HEK293 (cell line): Measurements from ENCODE around the gene ABCG1.

Source experiments
- CTCF ChIA-PET: fragments of 350-600 bp; formaldehyde crosslinking; extraction: SDS; loops from one replicate; lab custom pipeline; 2021; ENCODE audit warnings: antibody characterized with exemption; lab: Yijun Ruan, JAX
- POLR2A ChIA-PET: fragments of 300-600 bp; formaldehyde crosslinking; extraction: SDS; loops from one replicate; lab custom pipeline; 2020; ENCODE audit warnings: antibody characterized with exemption, inconsistent platforms; lab: Yijun Ruan, JAX
- H3K27ac ChIP-seq: fragments of 200-500 bp; sonication (Bioruptor generic); 2 replicates; pipeline ENCODE4 v1.5.1; 2014; ENCODE audit warnings: low read depth, low read length, control low read depth, inconsistent platforms; ENCODE audit errors: extremely low read depth
- H3K36me3 ChIP-seq, 2 experiments: fragments of 200-500 bp in 1 of 2; sonication (Bioruptor generic) in 1 of 2; 1 replicate in 1 of 2; 2 replicates in 1 of 2; pipeline ENCODE4 v1.5.1; 2014 to 2017; ENCODE audit warnings: inconsistent platforms in 2 of 2, low read length in 2 of 2; ENCODE audit not compliant: control insufficient read depth in 2 of 2, insufficient read depth in 1 of 2
- H3K4me1 ChIP-seq: fragments of 200-500 bp; sonication (Bioruptor generic); 2 replicates; pipeline ENCODE4 v1.5.1; 2014; ENCODE audit warnings: mild to moderate bottlenecking, low read length, inconsistent platforms; ENCODE audit not compliant: control insufficient read depth, insufficient read depth
- H3K4me3 ChIP-seq: 2 replicates; pipeline ENCODE4 v1.5.1; 2011; ENCODE audit warnings: low read depth, mild to moderate bottlenecking, control low read depth, low read length, moderate library complexity
- H3K9me3 ChIP-seq: fragments of 200-500 bp; sonication (Bioruptor generic); 2 replicates; pipeline ENCODE4 v1.5.1; 2014; ENCODE audit warnings: low read depth, low read length, inconsistent platforms; ENCODE audit not compliant: control insufficient read depth, insufficient read depth
- BCL11A ChIP-seq: fragments of 450-650 bp; formaldehyde crosslinking; IDR thresholded peaks from 2 replicates; pipeline ENCODE4 v1.5.1; 2016; ENCODE audit warnings: low read depth, missing biosample characterization, missing genetic modification characterization
- IKZF3 ChIP-seq: fragments of 450-650 bp; IDR thresholded peaks from 2 replicates; pipeline ENCODE4 v1.5.0; 2018; ENCODE audit warnings: missing biosample characterization, mild to moderate bottlenecking, missing genetic modification characterization, moderate library complexity
- ZNF146 ChIP-seq: fragments of 450-650 bp; formaldehyde crosslinking; IDR thresholded peaks from 2 replicates; pipeline ENCODE4 v1.5.1; 2016; ENCODE audit warnings: missing biosample characterization, missing genetic modification characterization
- ZNF202 ChIP-seq: fragments of 450-650 bp; formaldehyde crosslinking; IDR thresholded peaks from 2 replicates; pipeline ENCODE4 v1.5.1; 2016; ENCODE audit warnings: missing biosample characterization, missing genetic modification characterization, borderline replicate concordance
- ZNF214 ChIP-seq: fragments of 450-650 bp; formaldehyde crosslinking; IDR thresholded peaks from 2 replicates; pipeline ENCODE4 v1.5.1; 2017; ENCODE audit warnings: missing biosample characterization, mild to moderate bottlenecking, missing genetic modification characterization, borderline replicate concordance
- ZNF341 ChIP-seq: fragments of 450-650 bp; formaldehyde crosslinking; IDR thresholded peaks from 2 replicates; pipeline ENCODE4; 2016; ENCODE audit warnings: low read depth, missing biosample characterization, missing genetic modification characterization
- ZNF350 ChIP-seq: fragments of 450-650 bp; formaldehyde crosslinking; IDR thresholded peaks from 2 replicates; pipeline ENCODE4 v1.5.0; 2017; ENCODE audit warnings: missing biosample characterization, mild to moderate bottlenecking, missing genetic modification characterization
- ZNF426 ChIP-seq: fragments of 450-650 bp; formaldehyde crosslinking; IDR thresholded peaks from 2 replicates; pipeline ENCODE4 v1.5.1; 2017; ENCODE audit warnings: missing biosample characterization, missing genetic modification characterization, mild to moderate bottlenecking, inconsistent platforms, moderate library complexity
- ZNF501 ChIP-seq: fragments of 450-650 bp; formaldehyde crosslinking; IDR thresholded peaks from 2 replicates; pipeline ENCODE4 v1.5.1; 2016; ENCODE audit warnings: missing biosample characterization, missing genetic modification characterization
- ZNF610 ChIP-seq: fragments of 450-650 bp; formaldehyde crosslinking; IDR thresholded peaks from 2 replicates; pipeline ENCODE4 v1.5.1; 2016; ENCODE audit warnings: missing biosample characterization, missing genetic modification characterization, borderline replicate concordance
- TF ChIP-seq, protein P1 (sequence below): fragments of 450-650 bp; formaldehyde crosslinking; IDR thresholded peaks from 2 replicates; pipeline ENCODE4 v1.5.1; 2016; ENCODE audit warnings: missing biosample characterization, missing genetic modification characterization
- TF ChIP-seq, protein P2 (sequence below): fragments of 450-650 bp; formaldehyde crosslinking; IDR thresholded peaks from 2 replicates; pipeline ENCODE4 v1.5.1; 2017; ENCODE audit warnings: missing biosample characterization, mild to moderate bottlenecking, missing genetic modification characterization, moderate library complexity
- TF ChIP-seq, protein P3 (sequence below): fragments of 450-650 bp; formaldehyde crosslinking; IDR thresholded peaks from 2 replicates; pipeline ENCODE4 v1.5.1; 2017; ENCODE audit warnings: missing biosample characterization, missing genetic modification characterization

The ABCG1 gene

DNA sequence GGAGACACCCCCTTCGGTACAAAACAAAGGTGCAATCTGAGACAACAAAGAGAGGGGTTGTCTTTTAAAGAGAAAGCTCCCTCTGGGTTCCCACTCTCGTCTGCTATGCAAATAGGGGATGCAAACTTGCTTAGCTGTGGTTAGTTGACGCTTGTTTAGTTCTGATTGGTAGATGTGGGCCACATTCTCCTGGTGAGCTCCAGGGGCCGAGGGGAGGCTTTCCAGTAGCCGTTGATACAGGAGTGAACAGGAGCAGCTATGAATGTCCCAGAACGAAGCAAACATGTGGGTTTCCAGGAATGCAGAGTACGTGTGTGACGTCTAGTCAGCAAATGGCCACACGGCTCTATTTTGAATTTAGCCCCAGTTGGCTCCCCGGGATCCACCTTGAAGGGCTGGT is 117.1 kb downstream of the ABCG1 start:
- Histone ChIP-seq H3K4me1 (no peaks in the 10 kb centered on the region), H3K9me3 (no peaks in the 10 kb centered on the region; the same call in 1 of the 2 replicates), H3K27ac (no peak overlapping the region), H3K36me3 (no peaks in the 10 kb centered on the region), H3K4me3 (no peak overlapping the region)
- CTCF ChIA-PET = interaction anchor here (0.5 to 5.2 kb wide), 5 partner anchors 13 to 433 kb away, joined by 3 to 26 read pairs (median 4); no protein-coding TSS in a partner anchor
- POLR2A ChIA-PET = no interaction called here
- TF ChIP-seq, protein P1, sequence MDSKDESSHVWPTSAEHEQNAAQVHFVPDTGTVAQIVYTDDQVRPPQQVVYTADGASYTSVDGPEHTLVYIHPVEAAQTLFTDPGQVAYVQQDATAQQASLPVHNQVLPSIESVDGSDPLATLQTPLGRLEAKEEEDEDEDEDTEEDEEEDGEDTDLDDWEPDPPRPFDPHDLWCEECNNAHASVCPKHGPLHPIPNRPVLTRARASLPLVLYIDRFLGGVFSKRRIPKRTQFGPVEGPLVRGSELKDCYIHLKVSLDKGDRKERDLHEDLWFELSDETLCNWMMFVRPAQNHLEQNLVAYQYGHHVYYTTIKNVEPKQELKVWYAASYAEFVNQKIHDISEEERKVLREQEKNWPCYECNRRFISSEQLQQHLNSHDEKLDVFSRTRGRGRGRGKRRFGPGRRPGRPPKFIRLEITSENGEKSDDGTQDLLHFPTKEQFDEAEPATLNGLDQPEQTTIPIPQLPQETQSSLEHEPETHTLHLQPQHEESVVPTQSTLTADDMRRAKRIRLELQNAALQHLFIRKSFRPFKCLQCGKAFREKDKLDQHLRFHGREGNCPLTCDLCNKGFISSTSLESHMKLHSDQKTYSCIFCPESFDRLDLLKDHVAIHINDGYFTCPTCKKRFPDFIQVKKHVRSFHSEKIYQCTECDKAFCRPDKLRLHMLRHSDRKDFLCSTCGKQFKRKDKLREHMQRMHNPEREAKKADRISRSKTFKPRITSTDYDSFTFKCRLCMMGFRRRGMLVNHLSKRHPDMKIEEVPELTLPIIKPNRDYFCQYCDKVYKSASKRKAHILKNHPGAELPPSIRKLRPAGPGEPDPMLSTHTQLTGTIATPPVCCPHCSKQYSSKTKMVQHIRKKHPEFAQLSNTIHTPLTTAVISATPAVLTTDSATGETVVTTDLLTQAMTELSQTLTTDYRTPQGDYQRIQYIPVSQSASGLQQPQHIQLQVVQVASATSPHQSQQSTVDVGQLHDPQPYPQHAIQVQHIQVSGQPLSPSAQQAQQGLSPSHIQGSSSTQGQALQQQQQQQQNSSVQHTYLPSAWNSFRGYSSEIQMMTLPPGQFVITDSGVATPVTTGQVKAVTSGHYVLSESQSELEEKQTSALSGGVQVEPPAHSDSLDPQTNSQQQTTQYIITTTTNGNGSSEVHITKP (tag by site-specific recombination) = 0 out of 2 replicates have a peak, but pooled peaks have one; percentile 33
- no peak for TF ChIP-seq ZNF501 (tag by site-specific recombination)
- TF ChIP-seq ZNF610 (tag by site-specific recombination) = no peak
- TF ChIP-seq ZNF426 (tag by site-specific recombination) = no peak
- no peak for TF ChIP-seq ZNF350 (tag by site-specific recombination)

DNA sequence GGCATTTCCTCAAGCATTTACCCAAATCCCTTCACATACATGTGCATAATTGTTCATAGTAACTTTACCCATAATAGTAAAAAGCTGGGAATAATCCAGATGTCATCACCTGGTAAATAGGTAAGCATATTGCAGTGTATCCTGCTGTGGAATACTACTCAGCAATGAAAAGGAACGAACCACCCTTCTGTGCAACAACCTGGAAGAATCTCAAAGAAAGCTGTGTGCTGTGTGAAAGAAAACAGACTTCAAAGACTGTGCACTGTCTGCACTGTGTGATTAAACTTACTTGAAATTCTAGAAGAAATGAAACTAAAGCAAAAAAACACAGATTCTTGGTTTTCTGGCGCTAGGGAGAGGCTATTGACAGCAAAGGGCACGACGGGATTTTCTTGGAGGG is 118.3 kb downstream of the ABCG1 start:
- H3K36me3 ChIP-seq = no peaks in the 10 kb centered on the region
- POLR2A ChIA-PET = no interaction called here
- no peaks in the 10 kb centered on the region for H3K9me3 ChIP-seq
- H3K4me3 ChIP-seq = no peak overlapping the region
- TF ChIP-seq ZNF202 (tag by site-specific recombination) (no peak), IKZF3 (tag by site-specific recombination) (no peak), ZNF214 (tag by site-specific recombination) (no peak), BCL11A (tag by site-specific recombination) (no peak), ZNF146 (peak; percentile 94)
- TF ChIP-seq, protein P2, sequence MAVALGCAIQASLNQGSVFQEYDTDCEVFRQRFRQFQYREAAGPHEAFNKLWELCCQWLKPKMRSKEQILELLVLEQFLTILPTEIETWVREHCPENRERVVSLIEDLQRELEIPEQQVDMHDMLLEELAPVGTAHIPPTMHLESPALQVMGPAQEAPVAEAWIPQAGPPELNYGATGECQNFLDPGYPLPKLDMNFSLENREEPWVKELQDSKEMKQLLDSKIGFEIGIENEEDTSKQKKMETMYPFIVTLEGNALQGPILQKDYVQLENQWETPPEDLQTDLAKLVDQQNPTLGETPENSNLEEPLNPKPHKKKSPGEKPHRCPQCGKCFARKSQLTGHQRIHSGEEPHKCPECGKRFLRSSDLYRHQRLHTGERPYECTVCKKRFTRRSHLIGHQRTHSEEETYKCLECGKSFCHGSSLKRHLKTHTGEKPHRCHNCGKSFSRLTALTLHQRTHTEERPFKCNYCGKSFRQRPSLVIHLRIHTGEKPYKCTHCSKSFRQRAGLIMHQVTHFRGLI = no peak
- TF ChIP-seq, all 188 proteins: peak for 1
- no peaks in the 10 kb centered on the region for H3K4me1 ChIP-seq
- no peak overlapping the region for H3K27ac ChIP-seq
- CTCF ChIA-PET = interaction anchor here (0.6 to 5.2 kb wide), 13 partner anchors 9 to 480 kb away, joined by 3 to 26 read pairs (median 4); no protein-coding TSS in a partner anchor

DNA sequence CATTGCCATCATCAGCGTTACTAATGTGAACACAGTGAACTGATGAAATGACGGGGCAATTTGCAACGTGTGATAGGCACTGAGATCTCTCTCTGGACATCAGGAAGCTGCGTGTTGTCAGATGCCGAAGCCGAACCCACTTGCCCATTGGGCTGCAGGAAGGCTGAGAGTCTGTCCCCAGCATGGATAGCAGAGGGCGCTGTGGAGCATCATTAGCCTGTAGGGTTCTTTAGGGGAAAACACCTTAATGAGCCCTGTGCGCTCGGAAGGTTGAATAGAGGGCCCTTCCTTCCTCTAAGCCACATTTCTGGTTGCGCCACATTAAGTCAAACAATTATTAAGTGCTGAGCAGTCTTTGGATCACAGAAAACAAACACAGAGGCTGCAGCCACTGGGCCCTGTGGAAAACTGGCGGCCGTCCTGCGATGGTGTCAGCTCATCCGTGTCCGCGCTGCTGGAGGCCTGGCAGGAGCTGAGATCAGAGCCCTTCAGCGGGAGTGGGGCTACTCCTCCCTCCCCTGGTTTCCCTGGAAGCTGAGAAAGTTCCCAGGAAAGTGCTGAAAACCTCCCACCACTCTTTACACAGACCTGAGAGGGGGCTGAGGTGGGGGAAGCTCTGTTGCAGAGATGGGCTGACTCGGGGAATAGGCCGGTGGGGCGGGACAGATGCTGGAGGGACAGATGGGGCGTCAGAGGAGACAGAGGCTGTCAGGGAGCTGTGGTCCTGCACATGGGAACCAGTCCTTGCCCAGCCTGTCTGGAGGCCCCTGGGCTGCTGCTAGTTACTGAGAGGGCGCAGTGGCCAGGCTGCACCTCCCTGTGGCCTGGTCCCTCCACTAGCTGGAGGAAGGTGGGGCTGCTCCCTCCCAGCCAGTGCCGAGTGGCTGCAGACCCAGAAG is 119.1 kb downstream of the ABCG1 start:
- no peaks in the 10 kb centered on the region for H3K9me3 ChIP-seq
- TF ChIP-seq ZNF610 (tag by site-specific recombination) (no peak), ZNF341 (0 out of 2 replicates have a peak, but pooled peaks have one; percentile 12)
- TF ChIP-seq, protein P3, sequence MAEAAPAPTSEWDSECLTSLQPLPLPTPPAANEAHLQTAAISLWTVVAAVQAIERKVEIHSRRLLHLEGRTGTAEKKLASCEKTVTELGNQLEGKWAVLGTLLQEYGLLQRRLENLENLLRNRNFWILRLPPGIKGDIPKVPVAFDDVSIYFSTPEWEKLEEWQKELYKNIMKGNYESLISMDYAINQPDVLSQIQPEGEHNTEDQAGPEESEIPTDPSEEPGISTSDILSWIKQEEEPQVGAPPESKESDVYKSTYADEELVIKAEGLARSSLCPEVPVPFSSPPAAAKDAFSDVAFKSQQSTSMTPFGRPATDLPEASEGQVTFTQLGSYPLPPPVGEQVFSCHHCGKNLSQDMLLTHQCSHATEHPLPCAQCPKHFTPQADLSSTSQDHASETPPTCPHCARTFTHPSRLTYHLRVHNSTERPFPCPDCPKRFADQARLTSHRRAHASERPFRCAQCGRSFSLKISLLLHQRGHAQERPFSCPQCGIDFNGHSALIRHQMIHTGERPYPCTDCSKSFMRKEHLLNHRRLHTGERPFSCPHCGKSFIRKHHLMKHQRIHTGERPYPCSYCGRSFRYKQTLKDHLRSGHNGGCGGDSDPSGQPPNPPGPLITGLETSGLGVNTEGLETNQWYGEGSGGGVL (tag by site-specific recombination) = peak; percentile 77
- CTCF ChIA-PET = interaction anchor here (0.6 to 5.2 kb wide), 15 partner anchors 10 to 479 kb away, joined by 3 to 26 read pairs (median 4); no protein-coding TSS in a partner anchor
- POLR2A ChIA-PET = interaction anchor here (0.5 kb wide), 1 partner anchor 384 kb away, joined by 3 read pairs; no protein-coding TSS in a partner anchor
- H3K27ac ChIP-seq = no peak overlapping the region
- no peaks in the 10 kb centered on the region for H3K36me3 ChIP-seq
- H3K4me1 ChIP-seq = no peaks in the 10 kb centered on the region
- no peak overlapping the region for H3K4me3 ChIP-seq
